CD4-positive, alpha-beta T cell treated with Interleukin-15 for 1 hour (primary cell): ENCODE measurements around the gene SAMD4B.
"Not testable (repeated sequence)": the region's sequence is repeated elsewhere in the genome, so short reads cannot be mapped to it uniquely, and the experiment has no call there.

ENCODE experiments used
- DNase-seq: peaks from one replicate; pipeline ENCODE4 v3.0.0-alpha.2; 2020

SAMD4B gene

DNA sequence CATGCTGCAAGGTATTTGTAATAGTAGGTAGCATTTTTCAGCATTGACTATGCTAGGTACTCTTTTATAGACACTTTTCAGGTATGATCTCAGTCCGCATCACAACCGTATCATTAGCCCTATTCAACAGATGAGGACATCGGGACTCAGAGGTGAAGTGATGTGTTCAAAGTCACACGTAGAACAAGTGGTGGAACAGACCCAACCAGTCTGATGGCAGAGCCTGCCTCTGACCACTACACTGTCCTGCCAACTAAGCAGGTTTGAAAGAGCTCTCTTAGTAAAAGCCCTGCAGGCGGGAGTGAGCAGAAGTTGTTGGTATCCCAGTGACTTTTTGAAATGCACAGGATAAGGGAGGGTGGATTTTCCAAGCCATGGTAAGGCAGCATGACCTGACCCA lies 28.5 kb downstream of the SAMD4B start:
- no peak for DNase-seq

DNA sequence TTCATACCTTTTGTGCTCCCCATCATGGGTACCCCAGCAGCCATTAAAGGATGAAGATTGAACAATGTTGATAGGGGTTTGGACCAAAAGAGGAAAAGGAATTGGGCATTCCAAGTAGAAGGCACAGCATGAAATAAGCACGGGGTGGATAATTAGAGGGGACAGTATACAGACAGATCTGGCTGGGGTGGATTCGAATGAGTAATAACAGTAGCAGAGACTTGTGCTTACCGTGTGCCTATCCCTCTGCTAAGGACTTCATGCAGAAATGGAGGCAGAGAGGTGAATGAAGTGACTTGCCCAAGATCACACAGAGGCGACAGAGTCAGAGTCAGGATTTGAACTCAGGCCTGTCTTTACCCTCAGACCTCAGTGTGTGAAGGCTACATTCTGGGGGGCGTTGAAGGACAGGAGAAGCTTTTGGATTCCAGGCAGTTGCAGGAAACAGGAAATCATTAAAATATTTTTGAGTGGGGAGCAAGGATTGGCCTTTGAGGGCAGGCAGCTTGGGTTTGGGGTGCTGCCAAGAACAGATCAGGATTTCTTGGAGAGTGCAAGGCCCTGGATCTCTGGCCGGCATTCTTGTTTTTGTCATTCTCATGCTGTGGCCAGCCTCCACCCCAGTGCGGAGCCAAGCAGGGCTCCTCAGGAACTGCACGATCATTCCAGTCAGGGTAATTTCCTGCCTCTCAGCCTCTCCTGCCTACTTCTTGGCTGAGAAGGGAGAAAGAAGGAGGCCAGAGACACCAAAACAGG lies 30.0 kb downstream of the SAMD4B start:
- no peak for DNase-seq

- DNase-seq = no peak
Observed at GRCh38 chr19:39372941-39373340, 30.7 kb downstream of the SAMD4B start.

GRCh38 chr19:39375929-39376328 lies 33.7 kb downstream of the SAMD4B start:
- no peak for DNase-seq

GRCh38 chr19:39377373-39378362 lies 35.4 kb downstream of the SAMD4B start:
- no peak for DNase-seq

DNA sequence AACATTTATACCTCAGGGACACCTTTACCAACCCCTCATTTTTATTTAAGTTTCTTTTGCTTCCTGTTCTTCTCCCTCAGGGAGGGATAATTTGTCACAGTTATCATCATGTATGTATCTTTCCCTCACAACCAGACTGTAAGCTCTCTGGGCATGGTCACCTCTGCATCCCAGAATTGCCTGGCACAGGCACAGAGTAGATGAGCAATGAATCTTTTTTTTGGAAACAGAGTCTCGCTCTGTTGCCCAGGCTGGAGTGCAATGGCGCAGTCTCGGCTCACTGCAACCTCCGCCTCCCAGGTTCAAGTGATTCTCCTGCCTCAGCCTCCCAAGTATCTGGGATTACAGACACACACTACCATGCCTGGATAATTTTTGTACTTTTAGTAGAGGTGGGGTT lies 37.1 kb downstream of the SAMD4B start:
- DNase-seq = not testable (repeated sequence)

DNA sequence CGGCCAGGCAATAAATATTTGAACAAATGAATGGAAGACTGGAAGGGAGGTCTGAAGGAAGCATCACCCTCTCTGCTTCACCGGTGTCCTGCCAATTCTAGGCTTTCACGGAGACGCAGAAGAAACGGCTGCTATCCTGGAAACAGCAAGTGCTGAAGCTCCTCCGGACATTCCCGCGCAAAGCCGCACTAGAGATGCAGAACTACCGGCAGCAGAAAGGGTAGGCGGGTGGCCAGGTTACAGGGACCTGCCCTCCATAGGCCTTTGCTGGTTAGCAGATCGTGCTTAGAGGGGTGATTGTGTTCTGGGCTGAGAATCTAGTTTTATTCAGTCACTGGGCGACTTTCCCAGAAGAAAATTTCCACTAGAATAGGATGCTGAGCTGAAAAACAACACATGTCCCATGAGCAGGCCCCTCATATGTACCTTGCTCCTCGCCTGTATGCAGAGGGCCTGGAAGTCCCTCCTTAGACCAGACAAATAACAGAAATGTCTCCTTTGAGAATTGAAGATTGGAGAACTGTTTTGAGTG lies 37.7 kb downstream of the SAMD4B start:
- DNase-seq = no peak

- DNase-seq = no peak
Observed at GRCh38 chr19:39380521-39381502, 38.6 kb downstream of the SAMD4B start.

GRCh38 chr19:39381910-39382611 lies 39.8 kb downstream of the SAMD4B start:
- no peak for DNase-seq

DNA sequence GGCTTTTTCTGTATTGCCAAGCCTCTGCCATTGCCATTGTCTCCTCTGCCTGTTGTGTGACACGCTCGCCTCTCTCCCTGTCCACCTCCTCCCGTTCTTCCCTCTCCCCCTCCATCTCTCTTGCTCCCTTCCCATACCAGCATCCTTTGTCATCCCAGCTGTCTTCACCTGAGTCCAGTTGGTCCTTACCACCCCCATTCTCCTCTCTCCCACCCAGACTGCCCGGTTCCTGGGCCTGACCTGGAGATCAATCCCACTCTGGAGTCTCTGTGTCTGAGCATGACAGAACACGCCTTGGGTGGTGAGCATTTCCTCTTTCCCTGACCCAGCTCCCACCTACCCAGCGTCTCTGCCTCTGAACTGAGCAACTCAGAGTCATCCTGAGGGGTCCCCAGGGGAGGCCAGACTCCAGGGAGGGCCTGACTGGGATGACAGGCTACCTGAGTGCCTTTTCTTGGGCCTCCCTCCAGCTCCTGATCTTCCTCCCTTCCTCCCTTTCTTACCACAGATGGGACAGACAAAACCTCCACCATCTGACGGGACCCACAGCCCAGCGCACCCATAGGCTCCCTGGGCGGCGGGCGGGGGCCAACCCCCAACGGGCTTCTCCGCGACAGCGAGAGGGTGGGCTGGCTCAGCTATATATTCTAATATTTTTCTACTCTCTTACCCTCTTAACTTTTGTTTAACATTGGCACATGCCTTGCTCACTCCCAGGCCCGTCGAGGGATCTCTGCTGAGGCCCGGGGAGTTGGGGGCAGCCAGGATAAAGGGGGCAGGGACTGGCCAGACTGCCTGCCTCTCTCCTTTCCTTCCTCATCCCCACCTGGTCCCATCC lies 41.0 kb downstream of the SAMD4B start:
- no peak for DNase-seq

GRCh38 chr19:39384839-39385568 lies 42.8 kb downstream of the SAMD4B start:
- no peak for DNase-seq

DNA sequence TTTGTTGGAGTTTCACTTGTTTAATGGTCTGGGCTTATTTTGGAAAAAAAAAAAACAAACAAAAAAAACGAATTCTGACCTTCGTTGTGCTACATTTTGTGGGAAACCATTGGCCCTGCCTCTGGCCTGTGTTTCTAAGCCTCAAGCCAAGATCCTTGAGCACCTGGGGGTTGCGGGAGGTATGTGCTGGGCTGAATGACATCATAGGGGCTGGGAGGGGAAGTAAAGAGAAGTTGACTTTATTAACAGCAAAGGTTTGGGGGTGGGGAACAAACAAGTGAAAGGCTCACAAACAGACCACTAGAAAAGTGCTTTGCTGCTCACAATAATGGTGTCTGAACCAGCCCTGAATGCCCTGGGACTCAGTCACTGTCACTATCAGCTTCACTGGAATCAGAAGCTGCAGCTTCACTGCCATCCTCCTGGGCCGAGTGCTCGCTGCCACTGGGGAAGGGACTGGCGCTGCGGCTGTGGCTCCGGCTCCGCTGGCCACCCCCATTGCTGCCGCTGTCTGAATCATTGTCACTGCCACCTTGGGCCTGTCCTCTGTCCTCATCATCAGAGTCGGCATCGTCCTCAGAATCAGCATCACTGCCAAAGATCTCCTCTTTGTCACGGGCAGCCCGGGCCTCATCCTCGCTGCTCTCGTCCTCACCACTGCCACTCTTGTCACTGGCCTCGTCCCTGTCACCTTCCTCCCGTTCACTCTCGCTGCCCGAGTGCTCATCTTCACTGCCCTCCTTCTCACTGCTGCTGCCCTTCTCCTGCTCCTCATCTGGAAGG lies 43.6 kb downstream of the SAMD4B start:
- DNase-seq = no peak

DNA sequence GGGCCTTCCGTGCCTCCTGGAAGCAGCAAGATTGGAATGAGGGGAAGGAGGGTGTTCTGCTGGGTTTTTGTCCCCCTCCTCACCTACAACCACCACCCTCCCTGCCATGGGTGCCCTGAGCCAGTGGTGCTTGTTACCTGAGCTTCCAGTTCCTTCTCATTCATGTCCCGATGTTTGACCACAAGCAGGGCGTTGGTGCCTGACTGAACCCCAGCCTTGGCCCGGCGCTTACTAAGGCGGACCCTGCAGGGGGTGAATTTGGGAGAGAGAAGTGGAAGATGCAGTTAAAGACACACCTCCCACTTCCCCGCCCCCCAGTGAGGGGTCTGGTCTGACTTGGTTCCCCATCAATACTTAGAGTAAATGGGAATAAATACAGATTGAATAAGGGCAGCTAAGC lies 44.3 kb downstream of the SAMD4B start:
- DNase-seq = no peak

- DNase-seq = no peak
Observed at GRCh38 chr19:39388657-39389056, 46.4 kb downstream of the SAMD4B start.

GRCh38 chr19:39389631-39390414 lies 47.6 kb downstream of the SAMD4B start:
- no peak for DNase-seq

DNA sequence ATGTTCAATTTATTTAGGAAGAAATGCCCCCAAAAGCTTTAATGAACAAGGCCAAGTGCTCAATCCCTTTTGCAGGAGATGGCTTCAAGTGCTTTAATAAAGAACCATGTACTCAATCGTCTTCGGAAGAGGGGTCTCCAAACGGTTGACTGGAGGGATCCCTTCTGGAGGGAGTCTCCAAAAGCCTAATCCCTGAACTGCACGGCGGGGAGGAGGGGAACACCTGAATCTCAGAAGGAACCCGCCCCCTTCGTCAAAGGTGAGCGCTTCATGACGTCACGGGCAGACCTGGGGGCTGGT lies 48.2 kb downstream of the SAMD4B start:
- DNase-seq = no peak

GRCh38 chr19:39390751-39391437 lies 48.7 kb downstream of the SAMD4B start, which contains the start of the genes MED29 and PAF1:
MED29 (plus strand) TSS chr19:39391378; CDS start chr19:39391423, 45 bp downstream.
PAF1 (minus strand) TSS chr19:39391106; CDS start chr19:39390864, 242 bp downstream.
- DNase-seq = peak; percentile 100
